ENCODE measurements around the gene PLA2G1B. TPM values are rescaled to one million over a fixed set of nuclear protein-coding genes. Genes with fewer than 3 reads are reported as not detected.
A peak's percentile ranks its signal among the peaks of the same experiment; 100 is the strongest.

Gene PLA2G1B
- total RNA-seq, 2 donors from 2014 or later, result not detected

GRCh38 chr12:120367233-120367923 is 39.8 kb upstream of the PLA2G1B start:
- Histone ChIP-seq H3K9me3 (no peaks in the 10 kb centered on the region), H3K4me1 (replicated peaks) (peaks cover 7% of the 10 kb centered on the region), H3K27me3 (replicated peaks; ENCODE audit: insufficient read depth) (no peaks in the 10 kb centered on the region), H3K4me3 (peak overlapping the region; percentile 60 to 65), H3K27ac (peak overlapping the region; percentile 29 to 60), H3K36me3 (no peaks in the 10 kb centered on the region)
- TF ChIP-seq POLR2A (IDR thresholded peaks at IDR 0.05), result no peak
- TF ChIP-seq, protein P1, sequence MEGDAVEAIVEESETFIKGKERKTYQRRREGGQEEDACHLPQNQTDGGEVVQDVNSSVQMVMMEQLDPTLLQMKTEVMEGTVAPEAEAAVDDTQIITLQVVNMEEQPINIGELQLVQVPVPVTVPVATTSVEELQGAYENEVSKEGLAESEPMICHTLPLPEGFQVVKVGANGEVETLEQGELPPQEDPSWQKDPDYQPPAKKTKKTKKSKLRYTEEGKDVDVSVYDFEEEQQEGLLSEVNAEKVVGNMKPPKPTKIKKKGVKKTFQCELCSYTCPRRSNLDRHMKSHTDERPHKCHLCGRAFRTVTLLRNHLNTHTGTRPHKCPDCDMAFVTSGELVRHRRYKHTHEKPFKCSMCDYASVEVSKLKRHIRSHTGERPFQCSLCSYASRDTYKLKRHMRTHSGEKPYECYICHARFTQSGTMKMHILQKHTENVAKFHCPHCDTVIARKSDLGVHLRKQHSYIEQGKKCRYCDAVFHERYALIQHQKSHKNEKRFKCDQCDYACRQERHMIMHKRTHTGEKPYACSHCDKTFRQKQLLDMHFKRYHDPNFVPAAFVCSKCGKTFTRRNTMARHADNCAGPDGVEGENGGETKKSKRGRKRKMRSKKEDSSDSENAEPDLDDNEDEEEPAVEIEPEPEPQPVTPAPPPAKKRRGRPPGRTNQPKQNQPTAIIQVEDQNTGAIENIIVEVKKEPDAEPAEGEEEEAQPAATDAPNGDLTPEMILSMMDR (IDR thresholded peaks at IDR 0.05), result peak in 3 of 4 experiments; percentile 19 to 23 (median 21)
- DNase-seq (ENCODE audit: low spot score), result no peak
- intact Hi-C loops (cut with DNase I), result no loop called here
- WGBS, result 37% methylated on average over 10 of the region's 10 CpGs

GRCh38 chr12:120366845-120367232 is 39.3 kb upstream of the PLA2G1B start:
- H3K27ac ChIP-seq, result no peak overlapping the region
- no peaks in the 10 kb centered on the region for H3K9me3 ChIP-seq
- WGBS, result 79% methylated on average over 7 of the region's 7 CpGs
- TF ChIP-seq POLR2AphosphoS5 (IDR thresholded peaks at IDR 0.05), result no peak
- TF ChIP-seq, protein P1 (IDR thresholded peaks at IDR 0.05), result no peak
- no peak for TF ChIP-seq POLR2A (IDR thresholded peaks at IDR 0.05)
- intact Hi-C loops (cut with DNase I), result no loop called here
- no peaks in the 10 kb centered on the region for H3K36me3 ChIP-seq
- no peak overlapping the region for H3K4me3 ChIP-seq
- H3K4me1 ChIP-seq (replicated peaks), result peaks cover 7% of the 10 kb centered on the region
- no peaks in the 10 kb centered on the region for H3K27me3 ChIP-seq (replicated peaks; ENCODE audit: insufficient read depth)
- no peak for DNase-seq (ENCODE audit: low spot score)

DNA sequence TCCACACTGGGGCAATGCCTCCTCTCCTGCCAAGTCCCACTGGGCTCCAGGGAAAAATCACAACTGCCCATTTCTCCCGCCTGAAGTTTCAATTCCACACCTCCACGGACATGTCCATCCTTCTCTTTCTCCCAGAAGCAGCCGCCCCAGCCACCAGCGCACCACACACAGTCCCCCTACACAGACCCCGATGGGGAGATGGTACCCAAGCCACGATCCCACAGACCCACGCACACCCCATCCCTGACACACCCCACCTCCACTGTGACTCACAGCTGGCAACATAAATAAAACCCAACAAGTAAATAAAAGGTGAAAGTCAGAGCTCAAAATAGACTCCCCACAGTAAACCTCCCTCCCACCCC is 38.7 kb upstream of the PLA2G1B start:
- no peak for DNase-seq (ENCODE audit: low spot score)
- TF ChIP-seq POLR2AphosphoS5 (IDR thresholded peaks at IDR 0.05), result no peak
- TF ChIP-seq, protein P1 (IDR thresholded peaks at IDR 0.05), result no peak
- no peak for TF ChIP-seq POLR2A (IDR thresholded peaks at IDR 0.05)
- no peaks in the 10 kb centered on the region for H3K36me3 ChIP-seq
- no peaks in the 10 kb centered on the region for H3K27me3 ChIP-seq (replicated peaks; ENCODE audit: insufficient read depth)
- H3K9me3 ChIP-seq, result no peaks in the 10 kb centered on the region
- H3K27ac ChIP-seq, result no peak overlapping the region
- intact Hi-C loops (cut with DNase I), result no loop called here
- peaks cover 7% of the 10 kb centered on the region for H3K4me1 ChIP-seq (replicated peaks)
- WGBS, result 83% methylated on average over 7 of the region's 7 CpGs
- H3K4me3 ChIP-seq, result no peak overlapping the region

DNA sequence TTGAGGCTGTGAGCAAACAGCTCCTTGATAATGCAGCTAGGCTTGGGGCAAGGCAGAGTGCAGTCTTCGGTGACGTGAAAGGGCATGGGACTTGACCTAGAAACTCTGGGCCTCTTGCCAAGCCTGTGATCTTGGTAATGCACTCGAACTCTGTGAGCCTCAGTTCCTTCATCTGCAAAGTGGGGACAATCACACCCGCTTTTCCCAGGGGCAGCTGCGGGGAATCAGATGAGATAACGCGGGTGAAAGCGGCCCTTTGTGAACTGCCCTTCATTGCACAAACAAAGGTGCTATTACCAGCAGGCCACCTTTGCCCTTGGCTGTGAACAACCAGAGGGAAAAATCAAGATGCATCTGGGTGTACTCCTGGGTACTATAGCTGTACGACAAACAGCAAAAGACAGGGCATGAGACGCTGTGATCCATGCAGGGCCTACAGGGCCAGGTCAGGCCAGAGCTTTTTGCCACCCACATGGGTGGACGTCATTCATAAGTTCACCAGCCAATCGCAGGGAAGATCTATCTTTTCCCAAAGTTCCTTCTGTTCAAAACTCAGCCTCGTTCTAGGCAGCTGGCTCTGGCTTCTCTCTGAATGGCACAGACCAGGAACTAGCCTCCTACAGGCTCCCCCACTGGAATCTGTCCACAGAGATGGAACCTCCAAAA is 38.2 kb upstream of the PLA2G1B start:
- intact Hi-C loops (cut with DNase I), result no loop called here
- WGBS, result 72% methylated on average over 13 of the region's 13 CpGs

More for the DNA sequence above, 38.2 kb upstream of the PLA2G1B start:
- Histone ChIP-seq H3K36me3 (no peaks in the 10 kb centered on the region), H3K27me3 (replicated peaks; ENCODE audit: insufficient read depth) (no peaks in the 10 kb centered on the region), H3K9me3 (no peaks in the 10 kb centered on the region), H3K4me3 (no peak overlapping the region), H3K4me1 (replicated peaks) (peaks cover 7% of the 10 kb centered on the region), H3K27ac (no peak overlapping the region)
- no peak for DNase-seq (ENCODE audit: low spot score)
- no peak for TF ChIP-seq POLR2A (IDR thresholded peaks at IDR 0.05)
- no peak for TF ChIP-seq POLR2AphosphoS5 (IDR thresholded peaks at IDR 0.05)
- TF ChIP-seq, protein P1 (IDR thresholded peaks at IDR 0.05), result no peak

Measured in prostate gland (tissue), 2 donors.